Measurements from ENCODE around the gene HMOX2.

GRCh38 chr16:4520913-4521312 lies 44.7 kb downstream of the HMOX2 start:
- no peak for TF ChIP-seq USF2 (CRISPR knock-in tag; IDR thresholded peaks at IDR 0.05)
- TF ChIP-seq IRF2 (CRISPR knock-in tag; IDR thresholded peaks at IDR 0.05; ENCODE audit: borderline replicate concordance, low read depth): no peak
- TF ChIP-seq SMAD4 (CRISPR knock-in tag; IDR thresholded peaks at IDR 0.05): no peak
- TF ChIP-seq MXD4 (CRISPR knock-in tag; IDR thresholded peaks at IDR 0.05; ENCODE audit: borderline replicate concordance): no peak
- no peak for TF ChIP-seq FOXP4 (CRISPR knock-in tag; IDR thresholded peaks at IDR 0.05)
- no peak for TF ChIP-seq PREB (CRISPR knock-in tag; IDR thresholded peaks at IDR 0.05; ENCODE audit: borderline replicate concordance)
- TF ChIP-seq ESRRA (CRISPR knock-in tag; IDR thresholded peaks at IDR 0.05; ENCODE audit: borderline replicate concordance): no peak
- TF ChIP-seq JUN (CRISPR knock-in tag; IDR thresholded peaks at IDR 0.05): no peak
- no peak for TF ChIP-seq CTCF (IDR thresholded peaks at IDR 0.05)
- TF ChIP-seq KAT7 (CRISPR knock-in tag; IDR thresholded peaks at IDR 0.05; ENCODE audit: borderline replicate concordance): no peak
- TF ChIP-seq SMAD3 (CRISPR knock-in tag; IDR thresholded peaks at IDR 0.05; ENCODE audit: borderline replicate concordance): no peak
- no peak for TF ChIP-seq SP1 (CRISPR knock-in tag; conservative IDR thresholded peaks at IDR 0.05)
- no peak for TF ChIP-seq FOXJ3 (CRISPR knock-in tag; IDR thresholded peaks at IDR 0.05; ENCODE audit: borderline replicate concordance)
- TF ChIP-seq ETV6 (CRISPR knock-in tag; IDR thresholded peaks at IDR 0.05): no peak

All from WTC11 (cell line).